Panc1 (cell line): Measurements from ENCODE around the gene C4orf50. TPM values are rescaled to one million over a fixed set of nuclear protein-coding genes. Genes with fewer than 3 reads are reported as not detected.

ENCODE experiments used
- ATAC-seq: fragments of 200-7000 bp; cut with Tn5 transposase; 2 replicates; pipeline ENCODE4 v1.9.1; 2020; ENCODE audit warnings: mild to moderate bottlenecking, moderate library complexity
- BruUV-seq: library from RNA; stranded (reverse); fragments of 400-500 nt; replicated peaks from 2 replicates; lab custom pipeline; 2021; lab: Mats Ljungman, UMichigan
- CTCF ChIA-PET: fragments of 300-600 bp; sonication (Branson Sonifier 250); formaldehyde crosslinking; loops from one replicate; lab custom pipeline; 2022; ENCODE audit warnings: antibody characterized with exemption; lab: Charles Lee
- POLR2A ChIA-PET: fragments of 300-600 bp; sonication (Branson Sonifier 250); formaldehyde crosslinking; loops from one replicate; lab custom pipeline; 2022; ENCODE audit warnings: antibody characterized with exemption; lab: Charles Lee
- DNase-seq: peaks from one replicate; pipeline ENCODE4 v3.0.0-alpha.2; 2010; ENCODE audit warnings: low read depth, low spot score
- H3K27ac ChIP-seq: 2 replicates; pipeline ENCODE4 v1.5.1; 2011; ENCODE audit warnings: mild to moderate bottlenecking, low read length, inconsistent platforms
- H3K27me3 ChIP-seq: fragments of 200-500 bp; sonication (Bioruptor generic); 2 replicates; pipeline ENCODE4 v1.6.0; 2014; ENCODE audit warnings: low read length, inconsistent platforms; ENCODE audit not compliant: control insufficient read depth, insufficient read depth
- H3K36me3 ChIP-seq: fragments of 200-500 bp; sonication (Bioruptor generic); 2 replicates; pipeline ENCODE4 v1.5.1; 2014; ENCODE audit warnings: inconsistent platforms, mild to moderate bottlenecking, low read length, moderate library complexity; ENCODE audit not compliant: control insufficient read depth, insufficient read depth
- H3K4me1 ChIP-seq: 2 replicates; pipeline ENCODE4 v1.5.1; 2011; ENCODE audit warnings: inconsistent platforms, mild to moderate bottlenecking, low read length, moderate library complexity; ENCODE audit not compliant: control insufficient read depth, insufficient read depth
- H3K4me3 ChIP-seq, 2 experiments: 2 replicates each; pipeline ENCODE4 v1.5.1; 2011 to 2012; ENCODE audit warnings: low read depth in 2 of 2, low read length in 2 of 2, mild to moderate bottlenecking in 2 of 2, inconsistent platforms in 1 of 2, moderate library complexity in 1 of 2
- H3K9me3 ChIP-seq: fragments of 200-500 bp; sonication (Bioruptor generic); 2 replicates; pipeline ENCODE4 v1.5.1; 2014; ENCODE audit warnings: low read depth, mild to moderate bottlenecking, inconsistent platforms, low read length, moderate library complexity; ENCODE audit not compliant: control insufficient read depth, insufficient read depth
- POLR2AphosphoS5 ChIP-seq: IDR thresholded peaks from 2 replicates; pipeline ENCODE4 v1.6.1; 2012; ENCODE audit warnings: mild to moderate bottlenecking, low read depth, low read length, moderate library complexity
- SIN3A ChIP-seq: IDR thresholded peaks from 2 replicates; pipeline ENCODE4 v1.6.1; 2012; ENCODE audit warnings: low read depth, mild to moderate bottlenecking, low read length, moderate library complexity, borderline replicate concordance; ENCODE audit not compliant: insufficient read depth
- TCF7L2 ChIP-seq: IDR thresholded peaks from 2 replicates; pipeline ENCODE4 v1.6.1; 2011; ENCODE audit warnings: mild to moderate bottlenecking, low read depth, low read length, inconsistent platforms
- in situ Hi-C: cut with HindIII; loops from 2 replicates; pipeline ENCODE4 v1.10.0; 2016; ENCODE audit warnings: low sequenced_read_pairs, low pct_unique_long_range_greater_than_20kb
- intact Hi-C: fragments of 100-400 bp; cut with micrococcal nuclease; formaldehyde crosslinking; loops from one replicate; pipeline ENCODE4 v1.10.0; 2022; ENCODE audit not compliant: unreplicated experiment
- total RNA-seq: library from RNA; stranded (reverse); gene quantifications from one replicate; pipeline ENCODE4 v1.2.1, GENCODE V29; 2021; ENCODE audit not compliant: unreplicated experiment
- TF ChIP-seq, protein P1 (sequence below), 2 experiments: IDR thresholded peaks; 2 replicates each; pipeline ENCODE4 v1.6.1; 2011 to 2012; ENCODE audit warnings: low read depth in 2 of 2, control low read depth in 1 of 2, low read length in 1 of 2, mild to moderate bottlenecking in 1 of 2, moderate library complexity in 1 of 2; ENCODE audit not compliant: insufficient read depth in 1 of 2
- TF ChIP-seq, protein P2 (sequence below): fragments of 450-650 bp; IDR thresholded peaks from 2 replicates; pipeline ENCODE4 v1.5.1; 2017; ENCODE audit warnings: mild to moderate bottlenecking

C4orf50 gene
- total RNA-seq, 1 experiment from 2014 or later, result under 0.01 TPM

DNA sequence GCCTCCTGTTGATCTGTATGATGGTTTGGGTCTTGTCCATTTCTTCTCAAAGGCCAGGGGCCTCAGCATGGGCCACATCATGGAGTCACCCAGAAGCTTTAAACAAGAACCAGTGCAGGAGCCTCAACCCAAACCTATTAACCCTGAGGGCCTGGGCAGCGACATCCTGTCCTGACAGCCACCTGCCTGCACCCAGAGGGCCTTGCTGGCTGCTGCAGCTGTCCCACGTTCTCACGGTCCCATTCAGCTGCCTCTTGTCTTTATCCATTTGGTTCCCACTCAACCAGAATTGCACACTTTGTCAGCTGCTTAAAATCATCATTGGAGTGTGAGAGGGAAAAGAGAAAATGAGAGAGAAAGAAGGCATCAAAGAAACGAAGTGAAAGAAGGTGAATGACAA is 21.6 kb downstream of the C4orf50 start:
- ATAC-seq (no peak), DNase-seq (no peak)
- Histone ChIP-seq H3K9me3 (no peaks in the 10 kb centered on the region), H3K4me1 (no peaks in the 10 kb centered on the region), H3K27me3 (no peaks in the 10 kb centered on the region), H3K27ac (no peak overlapping the region), H3K4me3 (no peak overlapping the region), H3K36me3 (no peaks in the 10 kb centered on the region)
- intact Hi-C loops, result no loop called here
- in situ Hi-C loops, result no loop called here
- ChIA-PET POLR2A (no interaction called here), CTCF (no interaction called here)
- no TSS peak for BruUV-seq
- TF ChIP-seq TCF7L2 (no peak), POLR2AphosphoS5 (no peak), SIN3A (no peak)
- TF ChIP-seq, protein P1, sequence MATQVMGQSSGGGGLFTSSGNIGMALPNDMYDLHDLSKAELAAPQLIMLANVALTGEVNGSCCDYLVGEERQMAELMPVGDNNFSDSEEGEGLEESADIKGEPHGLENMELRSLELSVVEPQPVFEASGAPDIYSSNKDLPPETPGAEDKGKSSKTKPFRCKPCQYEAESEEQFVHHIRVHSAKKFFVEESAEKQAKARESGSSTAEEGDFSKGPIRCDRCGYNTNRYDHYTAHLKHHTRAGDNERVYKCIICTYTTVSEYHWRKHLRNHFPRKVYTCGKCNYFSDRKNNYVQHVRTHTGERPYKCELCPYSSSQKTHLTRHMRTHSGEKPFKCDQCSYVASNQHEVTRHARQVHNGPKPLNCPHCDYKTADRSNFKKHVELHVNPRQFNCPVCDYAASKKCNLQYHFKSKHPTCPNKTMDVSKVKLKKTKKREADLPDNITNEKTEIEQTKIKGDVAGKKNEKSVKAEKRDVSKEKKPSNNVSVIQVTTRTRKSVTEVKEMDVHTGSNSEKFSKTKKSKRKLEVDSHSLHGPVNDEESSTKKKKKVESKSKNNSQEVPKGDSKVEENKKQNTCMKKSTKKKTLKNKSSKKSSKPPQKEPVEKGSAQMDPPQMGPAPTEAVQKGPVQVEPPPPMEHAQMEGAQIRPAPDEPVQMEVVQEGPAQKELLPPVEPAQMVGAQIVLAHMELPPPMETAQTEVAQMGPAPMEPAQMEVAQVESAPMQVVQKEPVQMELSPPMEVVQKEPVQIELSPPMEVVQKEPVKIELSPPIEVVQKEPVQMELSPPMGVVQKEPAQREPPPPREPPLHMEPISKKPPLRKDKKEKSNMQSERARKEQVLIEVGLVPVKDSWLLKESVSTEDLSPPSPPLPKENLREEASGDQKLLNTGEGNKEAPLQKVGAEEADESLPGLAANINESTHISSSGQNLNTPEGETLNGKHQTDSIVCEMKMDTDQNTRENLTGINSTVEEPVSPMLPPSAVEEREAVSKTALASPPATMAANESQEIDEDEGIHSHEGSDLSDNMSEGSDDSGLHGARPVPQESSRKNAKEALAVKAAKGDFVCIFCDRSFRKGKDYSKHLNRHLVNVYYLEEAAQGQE (IDR thresholded peaks at IDR 0.05; ENCODE audit: insufficient read depth in 1 of 2, low read depth in 2 of 2, low read length in 1 of 2), result no peak
- TF ChIP-seq, protein P2, sequence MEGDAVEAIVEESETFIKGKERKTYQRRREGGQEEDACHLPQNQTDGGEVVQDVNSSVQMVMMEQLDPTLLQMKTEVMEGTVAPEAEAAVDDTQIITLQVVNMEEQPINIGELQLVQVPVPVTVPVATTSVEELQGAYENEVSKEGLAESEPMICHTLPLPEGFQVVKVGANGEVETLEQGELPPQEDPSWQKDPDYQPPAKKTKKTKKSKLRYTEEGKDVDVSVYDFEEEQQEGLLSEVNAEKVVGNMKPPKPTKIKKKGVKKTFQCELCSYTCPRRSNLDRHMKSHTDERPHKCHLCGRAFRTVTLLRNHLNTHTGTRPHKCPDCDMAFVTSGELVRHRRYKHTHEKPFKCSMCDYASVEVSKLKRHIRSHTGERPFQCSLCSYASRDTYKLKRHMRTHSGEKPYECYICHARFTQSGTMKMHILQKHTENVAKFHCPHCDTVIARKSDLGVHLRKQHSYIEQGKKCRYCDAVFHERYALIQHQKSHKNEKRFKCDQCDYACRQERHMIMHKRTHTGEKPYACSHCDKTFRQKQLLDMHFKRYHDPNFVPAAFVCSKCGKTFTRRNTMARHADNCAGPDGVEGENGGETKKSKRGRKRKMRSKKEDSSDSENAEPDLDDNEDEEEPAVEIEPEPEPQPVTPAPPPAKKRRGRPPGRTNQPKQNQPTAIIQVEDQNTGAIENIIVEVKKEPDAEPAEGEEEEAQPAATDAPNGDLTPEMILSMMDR, result no peak

DNA sequence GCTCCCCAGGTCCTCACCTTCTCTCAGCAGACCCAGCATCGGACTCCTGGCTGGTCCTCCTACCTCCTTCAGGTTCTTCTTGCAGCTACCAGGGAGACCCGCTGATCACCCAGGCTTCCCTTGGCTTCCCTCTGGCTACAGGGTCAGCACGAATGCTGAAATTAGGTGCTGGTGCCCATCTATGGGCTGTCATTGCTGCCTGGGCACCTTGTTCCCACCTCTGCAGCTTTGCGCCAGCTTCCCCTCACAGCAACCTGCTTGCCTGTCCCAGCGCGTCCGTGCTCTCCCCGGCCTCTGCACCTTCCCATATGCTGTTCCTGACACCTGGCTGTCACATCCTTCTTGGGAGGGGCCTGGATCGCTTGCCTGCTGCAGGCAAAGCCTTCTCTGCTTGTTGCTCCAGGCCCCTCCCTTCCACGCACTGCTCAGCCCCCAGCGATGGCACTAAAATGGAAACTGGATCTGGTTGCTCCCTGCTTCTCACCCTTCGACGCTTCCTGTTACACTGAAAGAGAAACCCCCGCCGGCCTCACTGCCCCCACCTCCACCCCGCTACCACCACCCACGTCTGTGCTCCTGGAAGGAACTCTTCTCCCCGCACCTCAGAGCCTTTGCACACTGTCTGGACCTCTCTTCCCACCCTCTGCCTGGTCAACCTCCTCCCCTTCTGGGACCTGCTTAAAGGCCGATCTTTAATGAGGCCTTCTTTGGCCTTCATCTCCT is 22.2 kb downstream of the C4orf50 start:
- Histone ChIP-seq H3K27ac (no peak overlapping the region), H3K9me3 (no peaks in the 10 kb centered on the region), H3K27me3 (no peaks in the 10 kb centered on the region), H3K36me3 (no peaks in the 10 kb centered on the region), H3K4me1 (no peaks in the 10 kb centered on the region), H3K4me3 (no peak overlapping the region)
- DNase-seq (no peak), ATAC-seq (no peak)
- no TSS peak for BruUV-seq
- intact Hi-C loops, result no loop called here
- POLR2A ChIA-PET, result no interaction called here
- CTCF ChIA-PET, result no interaction called here
- TF ChIP-seq POLR2AphosphoS5, result no peak
- TF ChIP-seq, protein P1 (IDR thresholded peaks at IDR 0.05; ENCODE audit: insufficient read depth in 1 of 2, low read depth in 2 of 2, low read length in 1 of 2), result no peak
- no peak for TF ChIP-seq TCF7L2
- TF ChIP-seq SIN3A, result no peak
- TF ChIP-seq, protein P2, result no peak
- in situ Hi-C loops, result no loop called here
